CD4-positive, alpha-beta T cell treated with Interleukin-17A for 1 hour (primary cell): ENCODE measurements around the gene ZFHX3.

Source experiments
- DNase-seq: peaks from one replicate; pipeline ENCODE4 v3.0.0-alpha.2; 2020

Gene ZFHX3

DNA sequence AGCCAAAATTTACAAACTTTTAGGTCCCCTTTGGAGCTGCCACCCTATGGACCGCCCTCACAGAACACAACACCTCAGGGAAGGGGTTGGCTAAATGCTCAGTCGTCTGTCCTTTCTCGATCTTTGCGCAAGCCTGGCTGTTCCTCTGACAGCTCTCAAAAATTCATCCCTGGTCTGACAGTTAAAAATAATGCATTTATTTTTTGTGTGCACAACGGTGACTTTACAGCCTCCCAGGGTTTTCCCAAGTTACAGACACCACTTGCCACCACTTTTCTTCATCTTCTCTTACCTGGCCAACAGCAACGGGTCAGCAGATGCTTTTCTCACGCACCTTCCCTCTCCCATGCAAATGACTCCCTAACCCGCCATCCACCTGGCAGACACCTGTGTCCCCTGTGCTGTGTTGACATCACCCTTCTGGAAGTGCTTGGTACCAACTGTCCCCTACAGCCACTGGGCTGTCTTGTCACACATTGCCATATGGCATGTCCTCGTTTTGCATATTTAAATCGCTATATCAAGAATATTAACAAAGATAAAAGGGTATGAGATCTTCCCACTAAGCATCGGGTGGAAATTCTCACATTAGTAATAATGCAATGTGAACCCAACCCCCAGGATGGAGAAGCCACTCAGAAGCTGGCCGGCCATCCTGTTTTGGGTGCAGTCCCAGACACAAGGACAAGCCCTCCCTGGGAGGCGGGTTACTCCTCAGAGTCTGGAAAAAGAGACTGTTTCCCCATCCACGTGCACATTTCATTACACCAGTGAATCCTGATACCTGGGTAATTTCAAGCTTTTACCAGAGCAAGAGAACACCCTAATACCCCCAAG is 187.0 kb downstream of the ZFHX3 start:
- no peak for DNase-seq

DNA sequence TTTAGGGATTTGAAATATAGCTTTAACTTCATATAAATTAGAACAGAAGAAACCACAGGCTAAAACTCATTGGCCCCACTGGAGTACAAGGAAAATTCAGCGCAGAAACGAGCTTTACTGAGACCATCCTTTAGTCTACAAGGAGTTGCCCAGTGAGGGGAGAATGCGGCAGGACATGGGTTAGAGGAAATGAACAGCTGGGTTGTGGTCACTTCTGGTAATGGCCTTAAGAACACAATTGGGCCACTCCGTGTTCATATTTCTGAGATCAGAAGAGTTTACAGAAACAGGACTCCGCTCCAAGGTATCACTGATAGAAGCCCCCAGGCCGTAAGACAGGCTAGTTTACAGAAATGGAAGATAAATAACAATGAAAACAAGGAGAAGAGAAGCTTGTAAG is 188.3 kb downstream of the ZFHX3 start:
- no peak for DNase-seq

DNA sequence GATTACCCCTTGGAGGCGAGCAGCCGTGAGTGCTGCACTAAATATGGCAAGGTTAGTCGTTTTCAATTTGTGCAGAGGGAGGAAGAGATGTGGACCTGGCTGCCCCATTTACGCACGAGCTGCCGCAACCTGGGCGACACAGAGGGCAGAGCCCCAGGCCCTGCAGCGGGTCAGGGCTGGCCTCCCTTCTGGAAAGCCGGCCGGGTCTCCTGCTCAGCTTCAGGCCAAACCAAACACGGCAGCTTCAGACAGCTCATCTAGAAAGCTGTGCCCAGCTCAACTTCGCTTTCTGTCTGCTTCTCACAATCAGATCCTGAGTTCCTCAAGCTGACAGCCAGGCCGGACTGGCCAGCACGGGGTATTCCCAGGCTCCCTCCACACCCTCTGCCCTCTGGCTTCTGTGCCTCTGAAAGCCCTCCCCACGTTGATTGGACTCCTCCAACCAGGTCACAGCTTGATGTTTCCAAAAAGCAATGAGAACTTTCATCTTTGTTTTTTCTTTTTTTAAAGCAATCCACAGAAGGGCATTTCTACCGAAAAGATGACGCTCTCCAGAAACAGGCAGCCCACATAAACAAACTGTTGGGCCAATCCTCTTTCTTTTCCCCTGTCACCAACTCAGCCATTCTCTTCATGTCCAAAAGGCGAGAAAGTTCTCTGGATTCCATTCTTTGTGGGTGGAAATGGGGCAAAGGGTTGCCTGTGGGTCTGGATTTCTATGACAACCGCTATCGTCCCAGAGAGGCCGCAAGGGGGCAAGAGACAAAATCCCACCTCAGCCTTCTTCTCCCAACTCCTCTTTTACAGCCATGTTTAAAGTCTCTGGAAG is 189.0 kb downstream of the ZFHX3 start:
- DNase-seq = no peak

DNA sequence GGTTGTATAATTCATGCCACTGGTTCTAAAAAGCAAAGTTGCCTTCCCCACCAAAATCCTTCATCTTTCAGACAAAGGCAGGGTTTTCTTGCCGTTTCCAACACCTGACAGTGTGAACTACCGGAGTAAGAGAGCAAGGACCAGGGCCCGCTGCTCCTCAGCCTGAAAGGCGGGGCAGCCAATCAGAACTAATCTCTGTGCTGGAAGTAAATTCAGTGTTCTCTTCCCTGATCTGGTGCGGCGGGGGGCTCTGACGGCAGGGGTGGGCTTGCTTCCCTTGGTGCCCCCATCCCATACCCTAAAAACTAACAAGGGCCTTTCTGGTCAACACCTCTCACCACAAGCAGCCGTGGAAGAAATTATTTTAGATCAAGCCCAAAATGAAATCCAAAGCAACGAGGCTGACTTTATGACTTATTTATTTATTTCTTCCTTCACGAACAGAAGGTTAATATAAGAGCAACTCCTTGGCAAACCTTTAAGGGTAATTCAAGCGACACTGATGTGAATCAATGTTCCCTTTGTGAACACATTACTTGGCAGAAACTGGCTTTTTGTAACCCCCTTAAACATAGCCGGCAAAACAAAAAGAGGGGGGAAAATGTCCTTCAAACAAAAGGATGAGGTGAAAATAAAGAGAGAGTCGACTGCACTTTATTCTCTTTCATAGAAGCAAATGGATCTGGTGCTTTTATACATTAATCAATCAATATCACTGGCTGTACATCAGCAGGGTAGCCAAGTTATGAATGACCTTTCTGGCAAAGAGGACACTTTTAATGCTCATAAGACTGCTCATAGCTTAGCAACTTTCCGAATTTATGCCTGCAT is 189.9 kb downstream of the ZFHX3 start:
- DNase-seq = no peak

DNA sequence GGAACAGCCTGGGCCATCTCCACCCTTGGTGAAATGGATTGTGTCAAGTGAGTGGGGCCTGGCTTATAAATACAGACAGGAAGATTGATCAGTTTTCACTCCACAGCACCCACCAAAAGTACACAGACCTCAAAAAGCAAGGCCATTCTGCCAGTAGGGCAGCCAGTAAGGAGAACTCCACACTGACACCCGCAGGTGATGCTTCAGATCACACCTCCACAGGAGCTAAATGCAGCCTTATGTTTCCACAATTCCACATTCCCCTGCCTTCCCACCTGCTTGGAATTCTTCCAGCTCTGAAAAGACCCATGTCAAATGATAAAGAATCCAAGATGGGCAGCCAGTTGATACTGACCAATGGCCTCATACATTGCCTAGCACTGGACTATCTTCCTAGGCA is 191.1 kb downstream of the ZFHX3 start:
- DNase-seq = no peak

DNA sequence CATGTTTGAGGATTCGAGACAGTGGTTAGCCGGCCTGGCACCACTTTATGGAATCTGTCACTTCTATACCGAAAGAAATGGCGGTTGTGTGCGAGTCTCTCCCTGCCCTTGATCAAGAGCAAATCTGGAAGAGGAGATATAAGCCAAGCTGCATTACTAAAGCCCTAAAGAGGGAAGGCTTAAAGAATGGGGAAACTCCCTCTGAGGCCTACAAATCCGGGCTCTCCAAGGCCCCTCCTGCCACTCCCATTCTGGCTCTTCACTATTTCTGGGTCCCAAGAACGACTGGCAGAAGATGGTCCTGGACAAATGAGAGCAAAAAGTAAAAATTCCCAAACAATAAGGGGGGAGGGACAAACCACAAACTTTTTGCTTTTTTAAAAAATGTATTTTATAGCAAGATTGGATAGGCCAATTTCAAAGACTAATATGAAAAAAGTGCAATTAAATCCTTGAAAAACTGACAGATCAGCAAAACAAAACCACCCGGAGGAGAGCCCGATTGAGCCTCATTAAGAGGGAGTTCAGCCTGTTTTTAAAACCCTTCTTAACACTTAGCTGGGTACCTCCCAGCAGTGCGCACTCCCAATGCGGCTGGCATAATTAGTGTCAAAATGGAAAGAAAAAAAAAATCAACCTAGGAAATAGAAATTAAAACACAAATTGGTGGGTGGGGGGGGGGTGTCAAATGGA is 193.5 kb downstream of the ZFHX3 start:
- no peak for DNase-seq

DNA sequence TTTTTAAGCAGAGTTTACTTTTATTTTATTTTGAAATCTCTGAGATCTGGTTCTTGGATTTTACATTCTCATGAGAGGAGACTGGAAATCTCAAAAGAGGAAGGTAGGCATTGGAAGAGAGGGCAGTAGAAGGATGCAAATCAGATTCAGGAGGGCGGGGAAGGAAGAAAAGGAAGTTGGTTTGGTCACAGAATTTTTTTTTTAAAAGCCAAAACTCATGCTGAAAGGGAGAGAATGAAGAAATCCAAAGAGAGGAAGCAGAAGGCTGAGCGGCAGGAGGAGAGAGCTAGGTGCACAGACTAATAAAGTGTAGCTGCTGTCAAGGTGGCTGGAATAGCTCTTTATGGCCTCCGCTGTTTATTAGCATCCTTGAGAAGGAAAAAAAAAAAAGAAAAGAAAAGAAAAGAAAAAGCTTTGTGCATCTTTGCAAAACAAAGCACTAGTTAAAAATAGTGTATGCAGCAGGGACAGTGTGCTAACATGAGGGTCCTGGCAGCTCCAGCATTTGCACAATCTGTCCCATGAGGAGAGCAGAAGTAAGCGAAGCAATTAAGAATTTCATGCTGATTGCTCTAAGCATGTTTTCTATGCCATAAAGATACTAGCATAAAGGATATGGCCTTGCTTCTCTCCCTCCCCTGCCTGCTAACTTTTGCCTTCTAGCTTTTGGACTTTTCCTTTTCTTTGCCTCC is 194.2 kb downstream of the ZFHX3 start:
- DNase-seq = no peak

DNA sequence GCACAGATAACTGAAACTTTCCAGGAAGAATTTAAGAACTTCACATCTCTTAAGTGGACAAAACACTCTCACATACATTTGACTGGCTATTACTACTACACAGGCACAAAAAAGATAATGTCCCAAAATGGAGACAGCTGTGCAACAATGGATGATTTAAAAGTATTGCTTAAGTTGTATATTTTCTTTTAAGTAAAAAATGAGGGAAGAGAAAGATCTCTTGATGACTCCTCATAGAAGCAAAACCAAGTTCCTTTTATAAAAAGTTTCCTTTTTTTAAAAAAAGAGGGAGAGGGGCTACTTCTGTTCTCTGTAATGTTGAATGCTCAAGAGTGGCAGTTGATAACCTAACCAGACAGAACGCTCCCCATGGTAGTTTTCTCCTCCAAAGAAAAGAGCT is 195.5 kb downstream of the ZFHX3 start:
- DNase-seq = no peak

DNA sequence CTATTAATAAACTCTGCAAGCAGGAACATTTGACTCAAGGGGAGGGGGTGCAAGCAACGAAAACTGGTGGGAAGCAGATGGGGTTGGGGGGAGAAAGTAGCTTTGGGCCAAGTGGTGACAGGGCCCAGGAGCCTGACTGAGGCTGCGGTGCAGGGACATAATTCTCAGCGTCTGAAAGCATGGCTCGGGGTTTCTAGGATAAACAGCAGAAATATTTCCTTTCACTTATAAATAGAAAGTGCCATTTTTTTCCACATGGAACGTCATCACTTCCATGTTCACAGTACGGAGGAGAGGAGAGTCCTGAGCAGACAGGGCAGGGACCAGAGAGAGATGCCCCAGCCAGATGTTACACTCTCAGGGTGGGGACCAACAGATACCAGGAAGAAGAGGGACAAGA is 197.1 kb downstream of the ZFHX3 start:
- no peak for DNase-seq

DNA sequence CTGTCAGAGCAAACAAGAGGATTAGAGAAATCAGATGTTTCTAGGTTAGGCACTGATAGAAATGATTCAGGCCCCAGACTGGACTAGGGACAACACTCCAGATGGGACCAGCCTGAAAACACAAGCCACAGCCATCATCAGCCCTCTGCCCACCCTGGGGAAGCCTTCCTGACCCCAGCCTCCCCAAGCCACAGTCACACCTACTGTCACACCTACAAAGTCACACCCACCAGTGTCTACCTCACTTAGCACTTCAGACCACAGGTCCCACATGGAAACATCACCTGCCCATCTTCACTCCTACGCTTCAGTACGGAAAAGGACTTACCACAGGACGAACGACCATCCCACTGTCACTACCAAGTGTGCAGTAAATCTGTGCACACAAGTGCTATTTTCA is 197.9 kb downstream of the ZFHX3 start:
- DNase-seq = no peak

DNA sequence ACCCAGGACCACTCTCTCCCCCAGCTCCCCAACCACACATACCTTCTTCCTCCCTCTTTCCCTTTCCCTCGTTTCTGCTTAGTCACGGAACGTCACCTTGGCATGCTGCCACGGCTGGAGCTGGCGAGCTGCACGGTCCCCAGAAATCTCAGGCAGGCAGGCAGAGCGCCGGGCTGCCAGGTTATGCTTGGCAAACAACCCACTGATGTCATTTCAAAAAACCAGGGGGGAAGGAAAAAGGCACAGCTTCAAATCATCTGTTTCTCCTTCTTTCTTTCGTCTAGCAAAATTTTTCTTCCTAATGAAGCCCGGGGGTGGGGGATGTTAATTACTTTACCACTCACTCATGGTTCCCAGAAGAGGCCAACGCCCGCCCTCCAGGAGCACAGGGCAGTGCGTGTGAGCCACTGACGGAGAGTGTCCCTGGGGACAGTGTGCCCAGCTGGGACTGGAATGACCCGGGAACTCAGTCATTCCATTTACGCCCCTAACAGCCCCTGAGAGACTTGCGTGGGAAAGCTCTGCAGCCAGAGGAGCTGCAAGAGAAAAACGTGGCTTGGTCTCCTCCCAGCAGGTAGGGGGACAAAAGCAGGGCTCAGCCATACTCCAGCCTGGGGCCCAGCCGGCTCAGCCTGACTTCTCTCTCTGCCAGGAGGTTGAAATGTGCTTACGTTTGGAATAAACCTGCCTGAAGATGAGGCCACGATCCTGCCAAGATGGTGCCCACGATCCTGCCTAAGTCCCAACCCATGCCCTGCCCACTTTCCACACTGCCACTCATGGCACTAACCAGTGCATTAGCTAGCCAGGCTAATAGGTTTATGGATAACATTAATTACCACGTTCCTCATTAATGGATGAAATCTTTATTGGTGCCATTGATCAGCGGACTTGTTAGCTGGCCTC is 198.9 kb downstream of the ZFHX3 start:
- DNase-seq = no peak

DNA sequence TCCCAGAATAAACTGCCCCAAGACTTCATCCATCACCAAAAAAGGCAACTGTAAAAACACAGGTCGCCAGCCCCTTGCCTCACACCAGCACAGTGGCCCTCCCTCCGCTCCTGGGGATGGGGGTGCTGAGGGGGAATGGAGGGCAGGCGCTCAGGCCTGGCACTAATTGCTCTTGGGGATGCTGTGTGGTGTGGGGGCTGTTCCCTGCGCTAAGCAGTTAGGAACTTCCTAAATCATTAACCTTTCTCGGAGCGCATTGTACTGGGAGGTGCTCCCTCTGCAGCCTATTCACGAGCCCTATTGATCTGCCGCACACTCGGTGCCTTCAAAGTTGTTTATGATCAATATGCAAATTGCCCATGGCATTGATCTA is 199.9 kb downstream of the ZFHX3 start:
- DNase-seq = no peak

DNA sequence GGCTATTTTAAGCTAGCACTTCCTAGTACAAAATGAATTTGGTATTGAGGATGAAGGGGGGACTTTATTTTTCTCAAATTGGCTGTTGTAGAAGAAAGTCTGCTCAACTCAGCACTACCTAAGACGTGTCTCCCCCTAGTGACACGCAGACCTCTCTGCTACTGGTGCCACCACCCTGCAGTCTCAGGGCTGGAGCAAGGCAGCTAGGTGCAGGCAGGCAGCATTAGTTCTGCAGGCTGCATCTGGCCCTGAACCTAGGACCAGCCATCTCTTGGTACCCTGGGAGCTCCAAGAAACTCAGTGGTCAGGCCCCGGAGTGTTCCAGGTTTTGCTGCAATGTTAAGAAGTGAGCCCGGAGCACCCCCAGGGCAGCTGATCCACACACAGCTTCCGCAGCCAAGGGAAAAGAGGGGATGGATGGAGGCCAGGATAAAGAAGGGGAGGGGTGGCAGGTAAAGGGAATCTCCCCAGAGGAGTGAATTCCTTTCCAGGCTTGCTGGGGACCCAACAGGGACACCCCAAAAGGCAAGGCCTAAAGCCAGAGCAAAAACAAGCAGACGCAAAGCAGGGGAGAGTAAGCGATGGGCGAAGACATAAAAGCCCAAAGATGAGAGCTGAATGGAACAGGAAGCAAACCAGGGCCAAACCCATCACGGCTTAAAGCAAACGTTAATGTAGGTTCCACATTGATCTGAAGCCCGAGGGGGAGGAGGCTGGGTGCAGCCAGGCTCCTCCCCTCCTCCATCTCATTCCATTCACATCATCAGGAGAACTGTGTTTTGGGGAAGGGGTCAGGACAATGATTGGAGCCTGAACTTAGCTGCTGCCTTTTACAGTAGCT is 200.5 kb downstream of the ZFHX3 start:
- no peak for DNase-seq

DNA sequence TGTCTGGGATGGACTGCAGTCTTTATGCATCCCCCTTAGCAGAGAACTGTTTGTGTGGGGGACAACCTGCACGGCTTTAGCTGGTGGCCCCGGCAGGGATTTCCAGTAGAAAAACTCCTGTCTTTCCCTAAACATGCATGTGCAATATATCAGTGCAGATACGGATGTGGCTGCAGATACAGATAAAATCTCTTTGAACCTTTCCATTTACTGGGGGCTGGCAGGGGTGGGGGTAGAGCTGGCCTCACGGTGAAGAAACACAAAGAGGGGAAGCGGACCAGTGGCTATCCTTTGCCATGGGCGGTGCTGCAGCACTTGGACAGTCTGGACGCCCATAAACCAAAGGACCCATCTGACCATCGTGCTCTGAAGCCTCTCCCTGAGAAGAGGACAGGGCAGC is 201.3 kb downstream of the ZFHX3 start:
- no peak for DNase-seq

DNA sequence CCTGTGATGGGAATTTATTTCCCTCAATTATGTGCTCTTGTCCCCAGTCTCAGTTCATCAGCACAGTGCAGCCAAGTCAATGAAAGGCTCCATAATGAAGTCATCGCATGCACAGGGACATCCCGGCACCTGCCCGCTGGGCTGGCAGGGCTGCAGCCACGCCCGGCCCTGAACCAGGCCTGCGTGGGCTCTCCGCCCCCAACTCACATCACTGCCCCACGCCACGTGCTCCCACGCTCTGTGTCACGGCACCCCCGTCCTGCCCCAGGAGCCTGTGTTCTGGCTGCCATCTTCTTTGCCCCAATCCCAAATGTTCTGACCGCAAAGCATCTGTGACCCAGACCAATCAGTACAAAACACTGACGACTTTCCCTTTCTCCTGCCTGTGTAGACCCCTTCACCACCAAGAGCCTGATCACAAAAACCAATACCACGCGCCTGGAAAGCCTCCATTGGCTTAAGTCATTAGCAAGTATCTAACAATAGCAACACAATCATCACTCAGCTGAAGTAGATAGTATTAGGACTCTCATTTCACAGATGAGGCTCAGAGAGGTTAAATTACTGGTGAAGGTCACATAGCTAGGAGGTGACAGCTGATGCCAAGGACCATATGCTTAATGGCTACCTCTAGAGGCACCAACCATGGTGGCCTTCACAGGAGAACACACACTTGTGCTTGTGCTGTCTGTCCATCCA is 202.5 kb downstream of the ZFHX3 start:
- DNase-seq = no peak

DNA sequence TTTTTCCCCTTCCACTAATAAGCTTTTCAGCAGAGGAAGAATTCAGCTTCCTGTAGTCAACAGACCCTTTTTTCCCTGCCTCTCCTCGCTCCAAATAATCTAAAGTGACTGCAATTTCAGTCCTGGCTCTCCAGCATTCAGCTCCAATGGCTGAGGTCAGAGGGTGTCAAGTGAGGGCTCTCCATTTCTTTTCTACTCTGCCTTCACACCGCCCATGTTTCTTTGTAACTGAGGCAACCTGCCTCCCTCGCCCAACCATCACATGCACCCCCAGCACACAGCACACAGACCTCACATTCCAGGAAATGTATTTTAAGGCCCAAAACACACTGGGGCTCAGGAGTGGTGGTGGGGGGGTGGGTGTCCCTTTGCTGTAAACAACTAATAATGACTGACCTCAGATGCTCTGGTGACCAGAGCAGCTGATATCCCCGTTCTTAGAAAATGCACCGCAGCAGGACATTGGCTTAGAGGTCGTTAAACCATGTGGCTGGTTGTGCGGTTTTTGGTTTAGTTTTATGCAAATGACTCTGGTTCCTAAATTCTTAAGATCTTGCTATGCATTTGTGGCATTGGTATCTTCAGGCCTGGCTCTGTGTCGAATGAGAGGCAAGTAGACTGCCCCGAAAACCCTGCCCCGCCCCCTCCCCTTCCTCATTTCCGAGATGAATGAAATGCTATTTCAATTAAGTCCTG is 203.6 kb downstream of the ZFHX3 start:
- no peak for DNase-seq

DNA sequence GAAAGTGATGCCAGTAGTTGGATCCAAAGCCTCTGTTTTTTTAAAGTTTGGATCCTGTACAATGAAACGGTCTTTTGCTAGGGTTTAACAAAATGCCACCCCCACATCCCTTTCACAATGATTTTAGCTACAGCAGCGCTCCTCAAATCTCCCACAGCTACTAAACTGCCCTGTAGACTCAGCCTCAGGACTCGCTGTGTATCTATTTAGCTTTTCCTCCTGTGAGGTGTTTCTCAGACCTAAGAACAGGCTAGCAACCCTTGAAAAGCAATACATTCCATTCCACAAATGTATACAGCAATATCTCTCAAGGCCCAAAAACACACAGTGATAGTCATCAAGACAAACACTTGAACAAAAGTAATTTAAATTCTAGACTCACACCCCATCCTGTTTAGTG is 206.4 kb downstream of the ZFHX3 start:
- DNase-seq = no peak

DNA sequence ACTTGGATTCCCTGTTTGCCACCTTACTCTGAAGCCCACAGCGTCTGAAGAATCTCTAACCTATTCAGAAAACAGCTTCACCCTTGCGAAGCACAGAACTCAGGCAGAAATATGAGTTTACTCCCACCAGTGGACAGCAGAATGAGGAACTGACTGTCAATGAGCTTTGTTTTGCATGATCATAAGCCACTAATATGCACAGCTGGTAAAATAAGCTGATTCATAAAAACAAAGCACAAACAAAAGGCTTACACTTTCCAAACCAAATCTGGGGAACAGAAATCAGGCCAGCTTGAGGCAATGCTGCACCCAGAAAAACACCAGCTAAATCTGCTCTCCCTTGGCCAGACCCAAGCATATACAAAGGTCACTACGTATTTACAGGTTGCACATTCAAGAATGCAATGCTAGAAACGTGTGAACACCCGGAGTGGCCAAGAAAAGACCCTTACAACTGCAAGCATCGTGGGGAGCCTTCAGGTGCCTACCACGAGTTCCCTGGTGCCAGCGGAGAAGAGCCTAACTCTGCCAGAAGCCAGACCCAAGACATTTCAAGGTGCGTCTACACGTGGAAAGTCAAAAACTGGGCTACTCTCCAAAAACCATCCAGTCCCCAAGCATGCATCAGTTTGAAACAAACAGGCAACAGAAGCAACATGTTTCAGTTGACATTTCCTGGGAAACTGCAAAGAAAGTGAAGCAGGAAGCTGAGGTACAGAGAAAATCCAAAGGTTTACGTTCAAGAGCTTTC is 207.1 kb downstream of the ZFHX3 start:
- DNase-seq = no peak
